ENCODE measurements around the gene BRD7.

BRD7 gene

DNA sequence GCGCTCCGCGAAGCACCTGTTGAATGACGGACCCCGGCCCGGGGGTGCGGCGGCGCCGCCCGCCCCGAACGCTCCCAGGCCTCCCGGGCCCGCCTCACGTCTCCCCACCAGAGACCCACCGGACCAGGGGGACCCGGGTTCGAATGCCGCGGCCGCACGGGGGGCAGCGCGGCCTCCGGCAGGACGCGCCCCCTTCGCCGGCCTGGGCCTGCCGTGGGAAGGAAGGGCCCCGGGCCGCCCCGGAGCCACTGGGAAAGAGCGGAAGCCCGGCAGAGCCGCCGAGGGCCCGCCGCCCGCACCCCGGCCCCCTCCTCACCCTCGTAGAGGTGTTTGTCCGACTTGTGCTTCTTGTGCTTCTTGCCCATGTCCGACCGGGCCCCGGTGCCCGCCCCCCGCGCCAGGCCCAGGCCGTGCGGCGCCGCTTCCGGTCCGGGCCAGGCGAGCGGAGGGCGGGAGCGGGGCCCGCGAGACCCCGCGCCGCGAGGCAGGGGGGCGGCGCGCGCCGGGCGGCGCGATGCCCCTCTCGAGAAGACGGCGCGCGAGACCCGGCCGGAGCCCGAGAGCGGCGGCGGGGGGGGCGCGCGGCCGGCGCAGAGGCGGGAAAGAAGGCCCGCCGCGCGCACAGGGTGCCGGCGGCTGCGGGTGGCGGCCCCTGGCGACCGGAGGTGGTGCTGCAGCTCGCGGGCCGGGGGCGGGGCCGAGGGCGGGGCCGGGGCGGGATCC is at the start of gene BRD7:
Gene BRD7 (minus strand): TSS at position 579 of the 723 bp plus-strand sequence. CDS start 214 bp downstream, at position 365.
- peak; percentile 26 to 53 for DNase-seq (ENCODE audit: extremely low read depth in 1 of 2, low read depth in 1 of 2)

DNA sequence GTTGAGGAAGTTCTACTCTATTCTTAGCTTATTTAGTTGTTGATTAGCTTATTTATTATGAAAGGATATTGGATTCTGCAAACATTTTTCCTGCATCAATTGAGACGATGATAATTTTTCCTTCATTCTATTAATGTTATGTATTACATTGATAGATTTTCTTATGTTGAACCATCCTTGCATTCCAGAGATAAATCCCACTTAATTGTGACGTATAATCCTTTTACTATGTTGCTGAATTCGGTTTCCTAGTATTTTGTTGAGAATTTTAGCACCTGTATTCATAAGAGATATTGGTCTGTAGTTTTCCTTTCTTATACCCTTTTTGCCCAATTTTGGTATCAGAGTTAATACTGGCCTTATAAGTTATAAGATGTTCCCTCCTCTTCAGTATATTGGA is 47.6 kb upstream of the BRD7 start:
- DNase-seq (ENCODE audit: extremely low read depth in 1 of 2, low read depth in 1 of 2) = no peak

DNA sequence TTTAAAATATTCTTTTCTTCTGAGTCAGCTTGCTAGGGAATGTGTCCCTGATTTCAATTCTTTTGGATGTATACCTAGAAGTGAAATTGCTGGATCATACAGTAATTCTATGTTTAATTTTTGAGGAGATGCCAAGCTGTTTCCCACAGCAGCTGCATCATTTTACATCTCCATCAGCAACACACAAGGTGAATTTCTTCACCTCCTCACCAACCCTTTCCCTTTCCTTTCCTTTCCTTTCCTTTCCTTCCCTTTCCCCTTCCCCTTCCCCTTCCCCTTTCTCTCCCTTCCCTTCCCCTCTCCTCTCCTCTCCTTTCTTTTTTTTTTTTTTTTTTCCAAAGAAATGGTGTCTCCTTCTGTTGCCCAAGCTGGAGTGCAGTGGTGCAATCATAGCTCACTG is 45.4 kb upstream of the BRD7 start:
- DNase-seq (ENCODE audit: extremely low read depth in 1 of 2, low read depth in 1 of 2) = no peak

DNA sequence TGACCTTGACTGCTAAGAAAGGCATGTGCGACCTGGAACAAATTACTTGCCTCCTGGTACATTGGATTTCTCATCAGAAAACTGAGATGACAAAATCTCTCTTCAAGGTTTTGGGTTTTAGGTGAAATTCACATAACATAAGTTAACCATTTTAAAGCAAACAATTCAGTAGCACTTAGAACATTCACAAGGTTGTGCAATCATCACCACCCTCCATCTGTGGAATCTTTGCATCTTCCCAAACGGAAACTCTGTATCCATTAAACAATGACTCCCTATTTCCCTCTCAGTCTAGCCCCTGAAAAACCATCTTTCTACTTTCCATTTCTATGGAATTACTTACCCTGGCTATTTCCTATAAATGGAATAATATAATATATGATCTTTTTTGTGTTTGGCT is 42.2 kb upstream of the BRD7 start:
- DNase-seq (ENCODE audit: extremely low read depth in 1 of 2, low read depth in 1 of 2) = no peak

DNA sequence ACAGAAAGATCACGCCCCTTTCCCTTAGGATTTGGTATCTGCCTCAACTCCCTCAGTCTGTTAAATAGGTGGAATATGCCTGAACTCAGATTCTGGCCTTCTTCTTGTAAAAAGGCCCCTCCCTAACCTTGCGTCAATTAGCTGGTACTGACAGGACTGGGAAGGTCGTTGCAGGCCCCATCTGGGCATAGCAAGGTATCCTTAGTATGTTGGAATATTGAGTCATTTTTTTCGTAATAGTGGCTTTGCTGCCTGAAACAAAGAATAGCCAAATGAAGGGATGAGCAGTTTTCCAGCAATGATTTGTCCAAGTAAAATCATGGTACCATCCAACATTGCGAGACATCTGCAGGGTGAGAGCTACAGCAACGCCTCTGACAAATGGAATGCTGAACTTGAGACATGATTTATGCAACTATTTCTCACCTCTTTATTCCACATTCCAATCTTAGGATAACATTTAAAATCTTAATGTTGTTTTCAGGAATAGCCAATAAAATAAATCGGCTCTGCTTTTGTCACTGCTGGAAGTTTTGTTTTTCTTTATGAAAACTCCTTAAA is 39.3 kb upstream of the BRD7 start:
- DNase-seq (ENCODE audit: extremely low read depth in 1 of 2, low read depth in 1 of 2) = no peak

DNA sequence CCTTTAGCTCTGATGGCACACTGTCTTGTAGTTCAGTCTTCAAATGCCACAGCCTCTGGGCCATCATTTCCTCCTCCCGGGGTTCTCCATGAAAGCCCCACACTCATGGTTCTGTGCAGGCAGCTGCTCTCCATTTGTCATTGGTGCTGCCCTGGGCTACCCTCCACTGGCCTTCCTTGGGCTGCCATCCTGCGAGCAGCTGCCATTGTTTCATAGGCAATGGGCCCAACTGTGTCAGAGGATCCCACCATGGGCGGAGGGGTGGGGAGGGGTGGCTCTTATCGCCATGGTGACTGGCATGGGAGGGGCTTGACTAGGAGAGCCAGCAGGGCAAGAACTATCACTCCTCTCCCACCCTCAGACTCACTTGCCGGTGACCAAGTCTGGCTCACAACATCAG is 38.6 kb upstream of the BRD7 start:
- no peak for DNase-seq (ENCODE audit: extremely low read depth in 1 of 2, low read depth in 1 of 2)

DNA sequence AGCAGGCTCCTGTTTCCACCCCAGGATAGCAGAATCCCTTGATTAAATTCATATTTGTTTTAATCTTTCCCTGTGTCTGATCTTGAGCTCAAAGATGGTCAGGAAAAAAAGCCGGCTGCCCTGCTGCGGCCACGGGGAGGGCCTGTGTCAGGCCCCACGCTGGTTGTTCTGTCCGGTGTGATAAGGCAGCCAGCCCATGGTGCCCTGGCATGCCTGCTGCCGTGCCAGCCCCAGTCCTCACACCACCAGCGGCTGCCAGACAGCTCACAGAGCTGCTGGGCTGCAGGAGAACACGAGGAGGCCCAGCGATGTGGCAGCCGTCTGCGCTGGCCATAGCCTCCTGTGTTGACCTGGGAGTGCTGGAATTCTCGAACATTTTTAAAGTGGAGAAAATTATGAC is 34.7 kb upstream of the BRD7 start:
- no peak for DNase-seq (ENCODE audit: extremely low read depth in 1 of 2, low read depth in 1 of 2)

DNA sequence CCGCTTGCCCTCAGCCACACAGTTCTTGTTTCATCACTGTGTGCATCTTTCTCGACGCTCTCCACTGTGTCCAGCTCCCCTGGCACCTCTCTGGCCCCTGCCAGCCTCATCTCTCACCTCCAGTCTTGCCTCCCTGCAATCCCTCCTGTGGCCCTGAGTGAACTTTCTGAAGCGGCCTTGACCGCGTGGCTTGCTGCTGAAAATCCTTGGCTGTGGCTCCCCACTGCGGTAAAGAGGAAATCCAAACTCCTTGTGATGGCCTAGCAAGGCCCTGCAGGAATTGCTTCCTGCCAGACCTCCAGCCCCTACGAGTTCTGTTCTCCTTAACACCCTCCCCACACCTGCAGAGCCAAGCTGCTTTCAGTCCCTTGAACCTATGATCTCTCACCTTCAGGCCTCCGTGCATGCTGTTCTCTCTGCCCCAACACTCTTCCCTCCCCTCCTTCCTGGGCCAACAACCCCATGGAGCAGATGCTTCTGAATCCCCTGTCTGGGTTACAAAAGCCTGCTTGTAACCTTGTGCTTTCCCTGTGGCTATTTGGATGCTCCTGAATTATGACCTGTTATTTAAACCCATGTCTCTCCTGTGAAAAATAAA is 33.6 kb upstream of the BRD7 start:
- DNase-seq (ENCODE audit: extremely low read depth in 1 of 2, low read depth in 1 of 2) = no peak

DNA sequence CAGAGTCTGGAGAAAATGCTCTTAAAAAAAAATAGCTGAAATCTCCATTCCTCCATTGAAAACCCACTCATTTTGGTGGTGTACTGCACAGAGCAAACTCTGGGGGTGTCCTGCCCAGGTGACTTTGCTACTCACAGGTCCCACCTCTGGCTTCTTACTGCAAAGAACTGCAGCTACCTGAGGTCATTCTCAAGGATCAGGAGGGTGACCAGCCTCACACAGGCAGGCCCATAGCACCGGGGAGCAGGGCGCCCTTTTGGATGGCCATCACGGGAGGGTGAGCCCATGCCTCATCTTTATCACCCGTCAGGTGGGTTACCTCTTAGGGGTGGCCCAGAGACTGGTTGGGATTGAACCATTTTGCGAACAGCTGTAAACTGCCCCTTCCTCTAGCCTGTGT is 32.6 kb upstream of the BRD7 start:
- no peak for DNase-seq (ENCODE audit: extremely low read depth in 1 of 2, low read depth in 1 of 2)

DNA sequence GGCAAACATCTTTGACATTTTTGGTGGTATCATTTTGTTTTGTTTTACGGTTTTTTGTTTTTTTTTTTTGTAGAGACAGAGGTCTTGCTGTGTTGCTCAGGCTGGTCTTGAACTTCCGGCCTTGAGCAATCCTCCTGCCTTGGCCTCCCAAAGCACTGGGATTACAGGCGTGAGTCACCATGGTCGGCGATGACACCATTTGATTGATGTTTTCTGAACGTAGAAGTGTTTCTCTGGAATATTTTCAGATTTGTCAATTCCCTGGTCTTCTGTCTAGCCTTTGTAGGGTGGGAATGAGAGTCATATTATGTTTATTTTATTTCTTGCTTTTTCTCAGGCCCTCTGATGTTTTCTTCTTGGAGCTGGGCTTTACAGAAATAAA is 32.2 kb upstream of the BRD7 start:
- DNase-seq (ENCODE audit: extremely low read depth in 1 of 2, low read depth in 1 of 2) = no peak

DNA sequence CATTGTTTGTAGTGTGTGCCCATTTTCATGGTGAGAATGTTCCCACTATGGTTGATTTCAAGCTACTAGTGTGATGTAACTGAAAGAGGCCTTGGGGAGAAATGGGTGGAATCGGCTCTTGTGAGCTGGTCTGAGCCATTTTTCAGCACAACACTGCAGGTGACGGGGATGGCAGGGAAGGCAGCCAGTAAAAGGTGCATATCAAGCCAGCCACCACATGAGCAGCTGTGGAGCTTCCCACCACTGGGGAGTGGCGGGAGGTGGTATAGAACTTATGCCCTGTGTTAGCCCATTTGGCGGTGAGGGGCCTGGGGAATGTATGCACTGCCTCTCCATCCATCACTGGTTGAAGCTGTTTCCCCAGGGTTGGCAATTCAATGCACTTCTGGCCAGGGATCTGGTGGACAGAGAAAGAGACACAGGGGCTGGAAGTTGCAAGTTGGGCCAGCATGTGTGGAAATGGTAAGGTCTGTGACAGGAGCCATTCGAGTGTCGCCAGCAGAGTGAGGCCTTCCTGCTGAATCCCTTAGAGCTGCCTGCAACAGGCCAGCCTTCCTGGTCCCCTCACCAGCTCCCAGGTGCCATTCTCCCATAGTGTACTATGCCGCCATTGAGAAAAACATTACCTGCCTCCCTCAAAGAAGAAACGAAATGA is 31.7 kb upstream of the BRD7 start:
- DNase-seq (ENCODE audit: extremely low read depth in 1 of 2, low read depth in 1 of 2) = no peak

DNA sequence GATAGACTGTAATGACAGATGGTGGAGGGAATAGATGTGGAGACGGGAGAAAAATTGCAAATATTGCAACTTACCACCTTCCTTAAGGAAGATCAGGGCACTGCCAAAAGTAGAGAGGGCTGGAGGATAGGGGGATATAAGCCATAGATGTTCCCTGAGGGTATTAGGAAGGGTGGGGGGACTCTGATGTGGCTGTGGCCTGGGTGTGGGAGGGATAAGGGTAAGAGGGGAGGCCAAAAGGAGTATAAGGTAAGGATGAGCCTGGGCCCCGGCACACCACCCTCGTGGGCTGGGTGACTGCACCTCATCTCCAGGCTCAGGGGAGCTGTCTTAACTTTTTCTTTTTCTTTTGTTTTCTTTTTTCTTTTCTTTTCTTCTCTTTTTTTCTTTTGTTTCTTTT is 30.6 kb upstream of the BRD7 start:
- no peak for DNase-seq (ENCODE audit: extremely low read depth in 1 of 2, low read depth in 1 of 2)

DNA sequence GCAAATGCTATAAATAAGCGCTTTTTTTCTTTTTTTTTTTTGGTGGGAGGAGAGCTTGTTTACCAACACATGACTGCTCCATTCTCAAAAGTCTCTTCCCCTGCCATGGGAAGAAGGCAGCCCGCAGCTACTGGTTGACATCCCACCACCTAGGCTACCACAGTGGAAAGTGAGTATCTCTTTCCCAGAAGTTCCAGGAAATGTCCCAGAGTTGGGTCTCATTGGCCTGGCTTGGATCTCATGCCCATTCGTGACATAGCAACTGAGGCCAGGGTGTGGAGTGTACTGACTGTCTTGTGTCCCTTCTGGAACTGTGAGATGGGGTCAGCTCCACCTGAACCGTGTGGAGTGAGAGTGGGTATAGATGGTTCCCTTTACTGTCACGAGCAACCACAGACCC is 29.5 kb upstream of the BRD7 start:
- no peak for DNase-seq (ENCODE audit: extremely low read depth in 1 of 2, low read depth in 1 of 2)

DNA sequence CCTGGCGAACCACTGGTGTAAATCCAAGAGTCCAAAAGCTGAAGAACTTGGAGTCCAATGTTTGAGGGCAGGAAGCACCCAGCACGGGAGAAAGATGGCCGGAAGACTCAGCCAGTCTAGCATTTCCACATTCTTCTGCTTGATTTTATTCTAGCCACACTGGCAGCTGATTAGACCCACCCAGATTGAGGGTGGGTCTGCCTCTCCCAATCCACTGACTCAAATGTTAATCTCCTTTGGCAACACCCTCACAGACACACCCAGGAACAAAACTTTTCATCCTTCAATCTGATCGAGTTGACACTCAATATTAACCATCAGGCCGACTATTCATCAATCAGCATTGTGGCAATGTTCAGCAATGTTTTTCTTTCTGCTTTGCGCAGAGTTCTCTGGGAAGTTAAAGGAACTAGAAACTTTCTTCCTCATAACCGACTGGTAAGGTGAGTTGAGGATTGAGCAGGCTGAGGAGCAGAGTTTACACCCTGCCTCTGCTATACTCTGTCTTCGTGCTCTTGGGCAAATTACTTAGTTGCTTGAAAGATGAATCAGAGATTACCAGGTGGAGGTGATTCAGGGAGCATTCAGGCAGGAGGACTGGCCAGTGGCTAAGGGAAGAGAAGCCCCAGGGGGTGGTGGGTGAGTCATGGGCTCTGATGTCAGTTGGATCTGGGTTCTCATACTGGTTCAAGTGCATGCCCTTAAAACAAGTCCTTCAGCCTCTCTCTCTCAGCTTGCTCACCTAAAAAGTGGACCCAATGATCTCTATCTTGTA is 28.2 kb upstream of the BRD7 start:
- peak in 1 of 2 donors; percentile 11 for DNase-seq (ENCODE audit: extremely low read depth in 1 of 2, low read depth in 1 of 2)

DNA sequence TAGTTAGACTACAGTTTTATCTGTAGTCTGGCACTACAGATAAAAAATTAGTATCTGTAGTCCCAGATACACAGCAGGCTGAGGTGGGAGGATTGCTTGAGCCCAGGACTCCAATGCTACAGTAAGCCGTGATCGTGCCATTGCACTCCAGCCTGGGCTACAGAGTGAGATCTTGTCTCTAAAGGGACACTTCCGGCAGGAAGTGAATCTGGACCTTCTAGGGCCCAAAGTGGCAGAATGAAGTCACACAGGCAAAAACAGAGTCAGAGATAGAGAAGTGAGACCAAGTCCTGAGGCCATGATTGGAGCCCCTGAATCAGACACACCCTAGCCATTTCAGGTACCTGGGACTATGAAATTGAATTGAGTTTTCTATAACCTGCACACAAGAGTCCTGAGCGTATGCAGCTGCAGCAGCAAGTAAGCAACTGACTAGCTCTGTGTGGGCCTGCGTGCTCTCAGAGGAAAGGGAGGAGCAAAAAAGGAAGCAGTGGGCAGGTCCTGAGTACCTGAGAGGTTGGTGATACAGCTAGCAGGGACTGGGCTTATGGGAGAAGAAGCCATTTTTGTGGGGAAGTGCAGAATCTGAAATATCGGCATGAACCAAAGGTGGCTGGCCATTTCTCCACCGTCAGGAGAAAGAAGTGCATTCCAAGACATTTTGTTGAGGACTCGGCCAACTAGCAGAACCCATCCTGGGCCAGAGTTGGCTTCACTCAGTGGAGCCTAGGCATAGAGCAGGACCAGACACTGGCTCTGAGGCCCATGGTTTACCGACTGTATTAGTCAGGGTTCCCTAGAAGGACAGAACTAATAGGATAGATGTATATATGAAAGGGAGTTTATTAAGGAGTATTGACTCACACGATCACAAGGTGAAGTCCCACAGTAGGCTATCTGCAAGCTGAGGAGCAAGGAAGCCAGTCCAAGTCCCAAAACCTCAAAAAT is 27.2 kb upstream of the BRD7 start:
- DNase-seq (ENCODE audit: extremely low read depth in 1 of 2, low read depth in 1 of 2) = no peak

DNA sequence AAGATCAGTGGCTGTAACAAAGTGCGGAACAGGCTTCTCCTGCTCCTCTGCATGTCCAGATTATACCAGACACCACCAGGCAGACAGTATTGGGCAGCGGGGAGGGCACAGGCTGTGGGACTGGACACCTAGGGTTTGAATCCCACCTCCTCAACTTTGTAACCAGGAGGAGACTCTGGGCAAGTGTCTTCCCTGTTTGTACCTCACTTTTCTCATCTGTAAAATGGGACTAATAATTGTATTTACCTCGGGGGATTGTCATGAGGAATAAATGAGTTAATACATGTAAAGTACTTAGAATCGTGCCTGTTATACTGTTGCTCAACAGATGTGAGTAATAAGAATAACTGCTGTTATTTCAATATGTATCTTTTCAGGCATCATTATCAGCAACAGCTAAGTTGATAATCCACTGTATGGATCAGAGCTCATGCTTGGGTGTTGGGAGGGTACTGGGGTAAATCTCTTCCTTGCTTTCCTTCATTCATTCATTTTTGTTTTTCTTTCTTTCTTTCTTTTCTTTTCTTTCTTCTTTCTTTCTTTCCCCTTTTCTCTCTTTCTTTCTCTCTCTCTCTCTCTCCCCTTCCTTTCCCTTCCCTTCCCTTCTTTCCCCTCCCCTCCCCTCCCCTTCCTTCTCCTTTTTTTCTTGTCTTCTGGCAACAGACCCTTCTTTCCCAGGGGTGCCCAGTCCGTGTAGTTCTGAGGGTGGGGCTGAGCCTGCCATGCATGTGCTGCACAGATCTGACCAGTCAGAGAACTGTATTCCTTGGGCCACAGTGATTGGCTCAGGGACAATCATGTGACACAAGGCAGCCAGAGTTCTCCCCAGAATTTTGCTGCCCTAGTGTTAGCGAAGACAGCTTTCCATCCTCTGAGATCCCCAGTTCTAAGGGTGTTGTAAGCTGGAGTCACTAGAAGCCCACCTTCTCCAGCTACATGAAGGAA is 25.3 kb upstream of the BRD7 start:
- DNase-seq (ENCODE audit: extremely low read depth in 1 of 2, low read depth in 1 of 2) = no peak

DNA sequence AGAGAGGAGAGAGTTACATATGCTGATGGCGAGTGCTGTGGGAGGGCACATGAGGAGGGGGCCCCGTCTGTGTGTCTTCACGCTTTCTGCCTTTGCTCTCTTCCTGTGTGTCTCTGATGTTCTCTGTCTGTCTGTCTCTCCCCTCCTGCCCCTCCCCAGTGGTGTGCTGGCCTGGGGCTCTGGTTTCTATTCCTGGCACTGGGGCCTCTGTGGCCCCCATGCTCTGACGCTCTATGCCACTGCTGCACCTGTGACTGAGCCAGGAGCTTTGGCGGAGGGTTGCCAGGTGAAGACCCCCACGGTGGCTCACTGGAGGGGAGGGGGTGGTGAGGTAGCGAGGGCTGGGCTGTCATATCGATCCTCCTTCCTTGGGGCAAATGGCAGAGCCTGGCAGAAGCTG is 24.6 kb upstream of the BRD7 start:
- DNase-seq (ENCODE audit: extremely low read depth in 1 of 2, low read depth in 1 of 2) = no peak

DNA sequence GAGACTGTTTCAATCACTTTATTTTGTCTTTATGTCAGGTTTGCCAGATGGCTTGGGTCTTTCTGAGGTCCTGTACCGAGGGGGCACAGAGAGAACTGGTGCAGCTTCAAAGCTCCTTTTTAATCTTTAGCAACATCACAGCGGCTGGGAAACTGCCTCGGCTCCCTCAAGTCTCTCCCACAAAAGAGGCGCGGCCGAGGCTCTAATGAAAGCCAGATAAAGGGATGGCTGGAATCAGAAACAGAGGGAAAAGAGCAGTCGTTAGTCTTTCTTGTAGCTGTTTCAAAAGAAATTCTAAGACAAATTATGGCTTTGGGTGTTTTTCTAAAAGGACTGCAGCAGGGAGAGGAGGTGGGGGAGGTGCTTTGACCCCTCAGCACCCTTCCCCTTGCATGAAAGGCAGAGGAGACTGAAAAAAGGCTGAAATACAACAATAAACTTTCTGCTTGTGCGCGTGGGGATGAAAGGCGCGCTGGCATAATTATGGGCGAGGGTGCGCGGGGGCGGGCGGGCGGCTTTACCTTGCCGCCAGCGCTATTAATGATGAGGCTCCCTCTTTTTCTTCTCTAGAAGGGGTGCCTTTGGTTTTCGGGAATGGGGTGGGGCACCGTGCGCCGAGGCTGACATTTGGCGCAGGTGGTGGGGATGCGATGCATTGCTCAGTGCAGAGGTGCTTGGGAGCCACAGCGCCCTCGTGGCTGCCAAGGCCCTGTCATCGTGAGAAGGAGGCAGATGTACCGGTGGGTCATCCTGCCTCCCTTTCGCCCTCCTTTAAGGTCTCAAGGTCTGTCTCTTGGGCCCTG is 22.3 kb upstream of the BRD7 start:
- DNase-seq (ENCODE audit: extremely low read depth in 1 of 2, low read depth in 1 of 2) = no peak
